Measurements from ENCODE around the gene CDC37L1.

DNA sequence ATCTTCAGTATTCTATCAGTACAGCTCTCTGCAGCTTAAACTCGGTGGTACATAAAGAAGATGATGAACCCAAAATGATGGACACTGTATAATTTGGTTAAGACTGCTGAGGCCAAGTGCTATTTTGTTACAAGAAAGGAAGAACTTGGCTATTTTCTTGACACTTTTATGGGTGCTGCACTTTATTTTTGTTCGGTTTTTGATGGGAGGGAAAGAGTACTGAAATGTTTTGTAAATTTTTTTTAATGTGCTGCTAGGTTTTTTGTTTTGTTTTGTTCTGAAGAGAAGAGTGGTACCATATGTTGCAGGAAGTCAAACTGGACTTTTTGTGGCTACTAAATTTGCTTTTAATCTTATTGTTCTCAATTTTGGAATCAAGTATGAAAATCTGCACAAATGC is 26.7 kb downstream of the CDC37L1 start:
- TF ChIP-seq, protein P1, sequence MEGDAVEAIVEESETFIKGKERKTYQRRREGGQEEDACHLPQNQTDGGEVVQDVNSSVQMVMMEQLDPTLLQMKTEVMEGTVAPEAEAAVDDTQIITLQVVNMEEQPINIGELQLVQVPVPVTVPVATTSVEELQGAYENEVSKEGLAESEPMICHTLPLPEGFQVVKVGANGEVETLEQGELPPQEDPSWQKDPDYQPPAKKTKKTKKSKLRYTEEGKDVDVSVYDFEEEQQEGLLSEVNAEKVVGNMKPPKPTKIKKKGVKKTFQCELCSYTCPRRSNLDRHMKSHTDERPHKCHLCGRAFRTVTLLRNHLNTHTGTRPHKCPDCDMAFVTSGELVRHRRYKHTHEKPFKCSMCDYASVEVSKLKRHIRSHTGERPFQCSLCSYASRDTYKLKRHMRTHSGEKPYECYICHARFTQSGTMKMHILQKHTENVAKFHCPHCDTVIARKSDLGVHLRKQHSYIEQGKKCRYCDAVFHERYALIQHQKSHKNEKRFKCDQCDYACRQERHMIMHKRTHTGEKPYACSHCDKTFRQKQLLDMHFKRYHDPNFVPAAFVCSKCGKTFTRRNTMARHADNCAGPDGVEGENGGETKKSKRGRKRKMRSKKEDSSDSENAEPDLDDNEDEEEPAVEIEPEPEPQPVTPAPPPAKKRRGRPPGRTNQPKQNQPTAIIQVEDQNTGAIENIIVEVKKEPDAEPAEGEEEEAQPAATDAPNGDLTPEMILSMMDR (IDR thresholded peaks at IDR 0.05), result no peak
- no peak for TF ChIP-seq POLR2A (IDR thresholded peaks at IDR 0.05)

Measured in thyroid gland (tissue), 4 donors.